GM23338 (cell line): ENCODE measurements around the gene RHCG. TPM values are rescaled to one million over a fixed set of nuclear protein-coding genes. Genes with fewer than 3 reads are reported as not detected.
A peak's percentile ranks its signal among the peaks of the same experiment; 100 is the strongest.

Source experiments
- ATAC-seq: fragments of 200-7000 bp; cut with Tn5 transposase; 3 replicates; pipeline ENCODE4 v1.9.1; 2020
- DNase-seq: peaks from one replicate; pipeline ENCODE4 v3.0.0-alpha.2; 2015; ENCODE audit warnings: low spot score
- H2AFZ ChIP-seq: fragments of 200-600 bp; sonication (generic); 2 replicates; pipeline ENCODE4 v1.8.0; 2016; ENCODE audit warnings: antibody characterized with exemption, mild to moderate bottlenecking, moderate library complexity
- H3F3A ChIP-seq: fragments of 200-600 bp; sonication (generic); replicated peaks from 2 replicates; pipeline ENCODE4 v1.8.0; 2017; ENCODE audit warnings: antibody characterized with exemption, mixed run types, low read depth
- H3K27ac ChIP-seq: fragments of 200-600 bp; sonication (generic); 2 replicates; pipeline ENCODE4 v1.6.1; 2016; ENCODE audit warnings: low read depth
- H3K27me3 ChIP-seq: fragments of 200-600 bp; sonication (generic); 2 replicates; pipeline ENCODE4 v1.8.0; 2016; ENCODE audit warnings: mild to moderate bottlenecking, mixed run types, moderate library complexity; ENCODE audit not compliant: insufficient read depth
- H3K36me3 ChIP-seq: fragments of 200-600 bp; sonication (generic); 2 replicates; pipeline ENCODE4 v1.8.0; 2016; ENCODE audit warnings: mild to moderate bottlenecking; ENCODE audit not compliant: insufficient read depth
- H3K4me1 ChIP-seq: fragments of 200-600 bp; sonication (generic); 2 replicates; pipeline ENCODE4 v1.8.0; 2016; ENCODE audit warnings: mild to moderate bottlenecking, moderate library complexity; ENCODE audit not compliant: insufficient read depth
- H3K4me2 ChIP-seq: fragments of 200-600 bp; sonication (generic); 2 replicates; pipeline ENCODE4 v1.7.1; 2017; ENCODE audit warnings: mixed run types
- H3K4me3 ChIP-seq: fragments of 200-600 bp; sonication (generic); 2 replicates; pipeline ENCODE4 v1.6.1; 2016; ENCODE audit warnings: mixed run types
- H3K79me2 ChIP-seq: fragments of 200-600 bp; sonication (generic); replicated peaks from 2 replicates; pipeline ENCODE4 v1.8.0; 2017; ENCODE audit warnings: mild to moderate bottlenecking; ENCODE audit not compliant: insufficient read depth
- H3K9me2 ChIP-seq: fragments of 200-600 bp; sonication (generic); 2 replicates; pipeline ENCODE4 v1.8.0; 2017; ENCODE audit not compliant: insufficient read depth
- H4K20me1 ChIP-seq: fragments of 200-600 bp; sonication (generic); replicated peaks from 2 replicates; pipeline ENCODE4 v1.8.0; 2017; ENCODE audit warnings: mild to moderate bottlenecking; ENCODE audit not compliant: insufficient read depth
- H3K27ac Mint-ChIP-seq: 2 replicates; pipeline ENCODE4 v1.8.0; 2020; ENCODE audit warnings: inconsistent platforms, mild to moderate bottlenecking, moderate library complexity, mixed read lengths
- H3K27me3 Mint-ChIP-seq: 3 replicates; pipeline ENCODE4 v1.8.0; 2022; ENCODE audit warnings: low read depth, mild to moderate bottlenecking, moderate library complexity, mixed read lengths, inconsistent platforms; ENCODE audit not compliant: insufficient read depth, poor library complexity
- H3K36me3 Mint-ChIP-seq: 3 replicates; pipeline ENCODE4 v1.8.0; 2021; ENCODE audit warnings: low read depth, mild to moderate bottlenecking, inconsistent platforms, moderate library complexity, mixed read lengths
- H3K4me1 Mint-ChIP-seq: 3 replicates; pipeline ENCODE4 v1.8.0; 2020; ENCODE audit warnings: mild to moderate bottlenecking, inconsistent platforms, mixed read lengths
- H3K4me3 Mint-ChIP-seq: 3 replicates; pipeline ENCODE4 v1.8.0; 2021; ENCODE audit warnings: moderate library complexity, mild to moderate bottlenecking, inconsistent platforms, mixed read lengths
- H3K9me3 Mint-ChIP-seq: 3 replicates; pipeline ENCODE4 v1.8.0; 2020; ENCODE audit warnings: moderate library complexity, mild to moderate bottlenecking, inconsistent platforms, mixed read lengths
- CREB1 ChIP-seq: fragments of 250-450 bp; sonication (Bioruptor Pico); IDR thresholded peaks from 2 replicates; pipeline ENCODE4 v1.5.0; 2020; ENCODE audit warnings: low read depth, mild to moderate bottlenecking, moderate library complexity
- EZH2 ChIP-seq: fragments of 200-600 bp; sonication (generic); IDR thresholded peaks from one replicate; pipeline ENCODE4 v1.8.0; 2017; ENCODE audit warnings: antibody characterized with exemption, mild to moderate bottlenecking, low read depth; ENCODE audit not compliant: unreplicated experiment
- EZH2phosphoT487 ChIP-seq: fragments of 200-600 bp; sonication (generic); IDR thresholded peaks from one replicate; pipeline ENCODE4 v1.8.1; 2018; ENCODE audit warnings: antibody characterized with exemption; ENCODE audit not compliant: unreplicated experiment
- JUNB ChIP-seq: IDR thresholded peaks from one replicate; pipeline ENCODE4 v1.6.1; 2016; ENCODE audit warnings: antibody characterized with exemption; ENCODE audit not compliant: unreplicated experiment
- NANOG ChIP-seq: IDR thresholded peaks from 2 replicates; pipeline ENCODE4 v1.6.1; 2016; ENCODE audit warnings: antibody characterized with exemption, borderline replicate concordance
- POLR2AphosphoS5 ChIP-seq: IDR thresholded peaks from 2 replicates; pipeline ENCODE4 v1.6.1; 2016; ENCODE audit warnings: antibody characterized with exemption, low read depth
- ZNF114 ChIP-seq: fragments of 250-450 bp; sonication (Bioruptor Pico); IDR thresholded peaks from 2 replicates; pipeline ENCODE4 v1.5.0; 2020; ENCODE audit warnings: mild to moderate bottlenecking, moderate library complexity
- ZNF331 ChIP-seq: fragments of 250-450 bp; sonication (Bioruptor Pico); IDR thresholded peaks from 2 replicates; pipeline ENCODE4 v1.5.0; 2020; ENCODE audit warnings: low read depth, mild to moderate bottlenecking, moderate library complexity
- polyA plus RNA-seq: library from polyadenylated mRNA; unstranded; fragments of >200 nt; fragmentation: Nextera tagmentation; extraction: Ambion mirVana; gene quantifications from 2 replicates; pipeline ENCODE4 v1.2.1, GENCODE V29; 2016
- total RNA-seq: library from RNA; depleted of rRNA; stranded (reverse); fragments of >200 nt; shearing (Covaris generic); gene quantifications from 2 replicates; pipeline ENCODE4 v1.2.3, GENCODE V29; 2014
- TF ChIP-seq, protein P1 (sequence below): IDR thresholded peaks from one replicate; pipeline ENCODE4 v1.6.1; 2018; ENCODE audit warnings: antibody characterized with exemption; ENCODE audit not compliant: unreplicated experiment
- TF ChIP-seq, protein P2 (sequence below): fragments of 250-450 bp; sonication (Bioruptor Pico); IDR thresholded peaks from 2 replicates; pipeline ENCODE4 v1.5.0; 2020; ENCODE audit warnings: mild to moderate bottlenecking, moderate library complexity
- TF ChIP-seq, protein P3 (sequence below): IDR thresholded peaks from 2 replicates; pipeline ENCODE4 v1.6.1; 2016; ENCODE audit warnings: antibody characterized with exemption
- TF ChIP-seq, protein P4 (sequence below), 2 experiments: fragments of 200-600 bp in 1 of 2; sonication (generic) in 1 of 2; conservative IDR thresholded peaks; 2 replicates each; pipeline versions ENCODE4 v1.5.1 to v1.6.1; 2016 to 2017; ENCODE audit warnings: antibody characterized with exemption in 2 of 2, low read depth in 2 of 2, mild to moderate bottlenecking in 2 of 2, moderate library complexity in 1 of 2

RHCG gene
- total and polyA plus RNA-seq, 2 experiments from 2014 or later: 0.21 to 0.63 TPM

DNA sequence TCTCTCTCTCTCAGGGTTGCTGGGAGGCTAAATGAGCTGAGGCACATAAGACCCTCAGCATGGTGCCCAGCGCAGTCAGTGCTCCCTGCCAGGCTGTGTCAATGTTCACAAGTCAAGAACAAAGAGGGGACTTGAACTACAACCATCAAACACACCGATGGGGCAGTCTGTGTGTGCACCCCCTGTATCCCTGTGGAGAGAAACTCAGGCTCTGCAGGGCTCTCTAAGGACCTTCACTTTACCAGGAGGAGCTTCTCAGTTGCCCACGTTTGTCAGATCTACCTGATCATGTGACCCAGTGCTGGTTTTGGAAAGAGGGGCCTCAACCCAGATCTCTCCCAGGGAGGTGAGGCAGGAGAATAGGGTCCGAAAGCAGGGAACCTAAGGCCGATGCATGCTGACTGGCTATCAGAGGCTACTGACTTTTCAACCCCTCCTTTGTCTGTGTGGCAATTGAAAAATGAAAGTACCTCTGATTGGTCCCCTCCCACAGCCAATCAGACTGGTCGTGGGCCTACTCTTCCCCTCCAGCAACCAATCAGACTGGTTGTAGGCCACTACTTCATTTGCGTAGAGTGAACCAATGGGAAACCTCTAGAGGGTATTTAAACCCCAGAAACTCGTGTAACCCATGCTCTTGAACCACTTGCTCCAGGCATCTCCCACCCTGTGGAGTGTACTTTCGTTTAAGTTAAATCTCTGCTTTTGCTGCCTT lies 34.0 kb downstream of the RHCG start:
- Histone ChIP-seq H3K4me1 (peaks cover 3% of the 10 kb centered on the region; the same call in 1 of the 2 replicates), H3K4me3 (no peak overlapping the region), H3K27ac (no peak overlapping the region), H4K20me1 (no peaks in the 10 kb centered on the region), H3F3A (no peaks in the 10 kb centered on the region), H3K79me2 (no peaks in the 10 kb centered on the region), H3K9me2 (no peaks in the 10 kb centered on the region), H3K4me2 (no peak overlapping the region), H3K27me3 (peaks cover 23% of the 10 kb centered on the region; the same call in 1 of the 2 replicates), H3K36me3 (no peaks in the 10 kb centered on the region), H2AFZ (no peak overlapping the region)
- H3K4me1 Mint-ChIP-seq: peaks cover 17% of the 10 kb centered on the region; the same call in 2 of the 3 replicates
- no peak for TF ChIP-seq CREB1 (CRISPR knock-in tag)
- TF ChIP-seq, protein P1, sequence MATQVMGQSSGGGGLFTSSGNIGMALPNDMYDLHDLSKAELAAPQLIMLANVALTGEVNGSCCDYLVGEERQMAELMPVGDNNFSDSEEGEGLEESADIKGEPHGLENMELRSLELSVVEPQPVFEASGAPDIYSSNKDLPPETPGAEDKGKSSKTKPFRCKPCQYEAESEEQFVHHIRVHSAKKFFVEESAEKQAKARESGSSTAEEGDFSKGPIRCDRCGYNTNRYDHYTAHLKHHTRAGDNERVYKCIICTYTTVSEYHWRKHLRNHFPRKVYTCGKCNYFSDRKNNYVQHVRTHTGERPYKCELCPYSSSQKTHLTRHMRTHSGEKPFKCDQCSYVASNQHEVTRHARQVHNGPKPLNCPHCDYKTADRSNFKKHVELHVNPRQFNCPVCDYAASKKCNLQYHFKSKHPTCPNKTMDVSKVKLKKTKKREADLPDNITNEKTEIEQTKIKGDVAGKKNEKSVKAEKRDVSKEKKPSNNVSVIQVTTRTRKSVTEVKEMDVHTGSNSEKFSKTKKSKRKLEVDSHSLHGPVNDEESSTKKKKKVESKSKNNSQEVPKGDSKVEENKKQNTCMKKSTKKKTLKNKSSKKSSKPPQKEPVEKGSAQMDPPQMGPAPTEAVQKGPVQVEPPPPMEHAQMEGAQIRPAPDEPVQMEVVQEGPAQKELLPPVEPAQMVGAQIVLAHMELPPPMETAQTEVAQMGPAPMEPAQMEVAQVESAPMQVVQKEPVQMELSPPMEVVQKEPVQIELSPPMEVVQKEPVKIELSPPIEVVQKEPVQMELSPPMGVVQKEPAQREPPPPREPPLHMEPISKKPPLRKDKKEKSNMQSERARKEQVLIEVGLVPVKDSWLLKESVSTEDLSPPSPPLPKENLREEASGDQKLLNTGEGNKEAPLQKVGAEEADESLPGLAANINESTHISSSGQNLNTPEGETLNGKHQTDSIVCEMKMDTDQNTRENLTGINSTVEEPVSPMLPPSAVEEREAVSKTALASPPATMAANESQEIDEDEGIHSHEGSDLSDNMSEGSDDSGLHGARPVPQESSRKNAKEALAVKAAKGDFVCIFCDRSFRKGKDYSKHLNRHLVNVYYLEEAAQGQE: no peak
- no peak for TF ChIP-seq ZNF114 (CRISPR knock-in tag)
- TF ChIP-seq, protein P2, sequence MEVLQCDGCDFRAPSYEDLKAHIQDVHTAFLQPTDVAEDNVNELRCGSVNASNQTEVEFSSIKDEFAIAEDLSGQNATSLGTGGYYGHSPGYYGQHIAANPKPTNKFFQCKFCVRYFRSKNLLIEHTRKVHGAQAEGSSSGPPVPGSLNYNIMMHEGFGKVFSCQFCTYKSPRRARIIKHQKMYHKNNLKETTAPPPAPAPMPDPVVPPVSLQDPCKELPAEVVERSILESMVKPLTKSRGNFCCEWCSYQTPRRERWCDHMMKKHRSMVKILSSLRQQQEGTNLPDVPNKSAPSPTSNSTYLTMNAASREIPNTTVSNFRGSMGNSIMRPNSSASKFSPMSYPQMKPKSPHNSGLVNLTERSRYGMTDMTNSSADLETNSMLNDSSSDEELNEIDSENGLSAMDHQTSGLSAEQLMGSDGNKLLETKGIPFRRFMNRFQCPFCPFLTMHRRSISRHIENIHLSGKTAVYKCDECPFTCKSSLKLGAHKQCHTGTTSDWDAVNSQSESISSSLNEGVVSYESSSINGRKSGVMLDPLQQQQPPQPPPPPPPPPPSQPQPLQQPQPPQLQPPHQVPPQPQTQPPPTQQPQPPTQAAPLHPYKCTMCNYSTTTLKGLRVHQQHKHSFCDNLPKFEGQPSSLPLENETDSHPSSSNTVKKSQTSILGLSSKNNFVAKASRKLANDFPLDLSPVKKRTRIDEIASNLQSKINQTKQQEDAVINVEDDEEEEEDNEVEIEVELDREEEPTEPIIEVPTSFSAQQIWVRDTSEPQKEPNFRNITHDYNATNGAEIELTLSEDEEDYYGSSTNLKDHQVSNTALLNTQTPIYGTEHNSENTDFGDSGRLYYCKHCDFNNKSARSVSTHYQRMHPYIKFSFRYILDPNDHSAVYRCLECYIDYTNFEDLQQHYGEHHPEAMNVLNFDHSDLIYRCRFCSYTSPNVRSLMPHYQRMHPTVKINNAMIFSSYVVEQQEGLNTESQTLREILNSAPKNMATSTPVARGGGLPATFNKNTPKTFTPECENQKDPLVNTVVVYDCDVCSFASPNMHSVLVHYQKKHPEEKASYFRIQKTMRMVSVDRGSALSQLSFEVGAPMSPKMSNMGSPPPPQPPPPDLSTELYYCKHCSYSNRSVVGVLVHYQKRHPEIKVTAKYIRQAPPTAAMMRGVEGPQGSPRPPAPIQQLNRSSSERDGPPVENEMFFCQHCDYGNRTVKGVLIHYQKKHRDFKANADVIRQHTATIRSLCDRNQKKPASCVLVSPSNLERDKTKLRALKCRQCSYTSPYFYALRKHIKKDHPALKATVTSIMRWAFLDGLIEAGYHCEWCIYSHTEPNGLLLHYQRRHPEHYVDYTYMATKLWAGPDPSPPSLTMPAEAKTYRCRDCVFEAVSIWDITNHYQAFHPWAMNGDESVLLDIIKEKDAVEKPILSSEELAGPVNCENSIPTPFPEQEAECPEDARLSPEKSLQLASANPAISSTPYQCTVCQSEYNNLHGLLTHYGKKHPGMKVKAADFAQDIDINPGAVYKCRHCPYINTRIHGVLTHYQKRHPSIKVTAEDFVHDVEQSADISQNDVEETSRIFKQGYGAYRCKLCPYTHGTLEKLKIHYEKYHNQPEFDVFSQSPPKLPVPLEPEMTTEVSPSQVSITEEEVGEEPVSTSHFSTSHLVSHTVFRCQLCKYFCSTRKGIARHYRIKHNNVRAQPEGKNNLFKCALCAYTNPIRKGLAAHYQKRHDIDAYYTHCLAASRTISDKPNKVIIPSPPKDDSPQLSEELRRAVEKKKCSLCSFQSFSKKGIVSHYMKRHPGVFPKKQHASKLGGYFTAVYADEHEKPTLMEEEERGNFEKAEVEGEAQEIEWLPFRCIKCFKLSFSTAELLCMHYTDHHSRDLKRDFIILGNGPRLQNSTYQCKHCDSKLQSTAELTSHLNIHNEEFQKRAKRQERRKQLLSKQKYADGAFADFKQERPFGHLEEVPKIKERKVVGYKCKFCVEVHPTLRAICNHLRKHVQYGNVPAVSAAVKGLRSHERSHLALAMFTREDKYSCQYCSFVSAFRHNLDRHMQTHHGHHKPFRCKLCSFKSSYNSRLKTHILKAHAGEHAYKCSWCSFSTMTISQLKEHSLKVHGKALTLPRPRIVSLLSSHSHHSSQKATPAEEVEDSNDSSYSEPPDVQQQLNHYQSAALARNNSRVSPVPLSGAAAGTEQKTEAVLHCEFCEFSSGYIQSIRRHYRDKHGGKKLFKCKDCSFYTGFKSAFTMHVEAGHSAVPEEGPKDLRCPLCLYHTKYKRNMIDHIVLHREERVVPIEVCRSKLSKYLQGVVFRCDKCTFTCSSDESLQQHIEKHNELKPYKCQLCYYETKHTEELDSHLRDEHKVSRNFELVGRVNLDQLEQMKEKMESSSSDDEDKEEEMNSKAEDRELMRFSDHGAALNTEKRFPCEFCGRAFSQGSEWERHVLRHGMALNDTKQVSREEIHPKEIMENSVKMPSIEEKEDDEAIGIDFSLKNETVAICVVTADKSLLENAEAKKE (CRISPR knock-in tag): no peak
- TF ChIP-seq NANOG: no peak
- TF ChIP-seq JUNB: no peak
- no peak for TF ChIP-seq POLR2AphosphoS5
- no peak for TF ChIP-seq EZH2
- TF ChIP-seq, protein P3, sequence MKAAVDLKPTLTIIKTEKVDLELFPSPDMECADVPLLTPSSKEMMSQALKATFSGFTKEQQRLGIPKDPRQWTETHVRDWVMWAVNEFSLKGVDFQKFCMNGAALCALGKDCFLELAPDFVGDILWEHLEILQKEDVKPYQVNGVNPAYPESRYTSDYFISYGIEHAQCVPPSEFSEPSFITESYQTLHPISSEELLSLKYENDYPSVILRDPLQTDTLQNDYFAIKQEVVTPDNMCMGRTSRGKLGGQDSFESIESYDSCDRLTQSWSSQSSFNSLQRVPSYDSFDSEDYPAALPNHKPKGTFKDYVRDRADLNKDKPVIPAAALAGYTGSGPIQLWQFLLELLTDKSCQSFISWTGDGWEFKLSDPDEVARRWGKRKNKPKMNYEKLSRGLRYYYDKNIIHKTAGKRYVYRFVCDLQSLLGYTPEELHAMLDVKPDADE: no peak
- TF ChIP-seq EZH2phosphoT487: no peak
- TF ChIP-seq, protein P4, sequence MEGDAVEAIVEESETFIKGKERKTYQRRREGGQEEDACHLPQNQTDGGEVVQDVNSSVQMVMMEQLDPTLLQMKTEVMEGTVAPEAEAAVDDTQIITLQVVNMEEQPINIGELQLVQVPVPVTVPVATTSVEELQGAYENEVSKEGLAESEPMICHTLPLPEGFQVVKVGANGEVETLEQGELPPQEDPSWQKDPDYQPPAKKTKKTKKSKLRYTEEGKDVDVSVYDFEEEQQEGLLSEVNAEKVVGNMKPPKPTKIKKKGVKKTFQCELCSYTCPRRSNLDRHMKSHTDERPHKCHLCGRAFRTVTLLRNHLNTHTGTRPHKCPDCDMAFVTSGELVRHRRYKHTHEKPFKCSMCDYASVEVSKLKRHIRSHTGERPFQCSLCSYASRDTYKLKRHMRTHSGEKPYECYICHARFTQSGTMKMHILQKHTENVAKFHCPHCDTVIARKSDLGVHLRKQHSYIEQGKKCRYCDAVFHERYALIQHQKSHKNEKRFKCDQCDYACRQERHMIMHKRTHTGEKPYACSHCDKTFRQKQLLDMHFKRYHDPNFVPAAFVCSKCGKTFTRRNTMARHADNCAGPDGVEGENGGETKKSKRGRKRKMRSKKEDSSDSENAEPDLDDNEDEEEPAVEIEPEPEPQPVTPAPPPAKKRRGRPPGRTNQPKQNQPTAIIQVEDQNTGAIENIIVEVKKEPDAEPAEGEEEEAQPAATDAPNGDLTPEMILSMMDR (conservative IDR thresholded peaks at IDR 0.05; ENCODE audit: low read depth in 2 of 2): no peak
- TF ChIP-seq ZNF331 (CRISPR knock-in tag): no peak
- H3K27me3 Mint-ChIP-seq: peaks cover 27% of the 10 kb centered on the region
- no peak overlapping the region for H3K27ac Mint-ChIP-seq
- no peaks in the 10 kb centered on the region for H3K36me3 Mint-ChIP-seq
- no peaks in the 10 kb centered on the region for H3K9me3 Mint-ChIP-seq
- H3K4me3 Mint-ChIP-seq: no peak overlapping the region
- peak; percentile 55 for ATAC-seq
- DNase-seq: peak; percentile 59
